HUES64 (cell line): ENCODE measurements around the gene SNAPC1.
"Not testable (repeated sequence)": the region's sequence is repeated elsewhere in the genome, so short reads cannot be mapped to it uniquely, and the experiment has no call there.

ENCODE experiments used
- H3K27ac ChIP-seq: 2 replicates; pipeline ENCODE4 v1.7.0; 2013; ENCODE audit warnings: low read depth, low read length, inconsistent platforms
- H3K27me3 ChIP-seq: 2 replicates; pipeline ENCODE4 v1.6.1; 2013; ENCODE audit warnings: mild to moderate bottlenecking, low read length; ENCODE audit not compliant: insufficient read depth
- H3K36me3 ChIP-seq: 2 replicates; pipeline ENCODE4 v1.6.1; 2013; ENCODE audit warnings: mild to moderate bottlenecking, low read length; ENCODE audit not compliant: insufficient read depth
- H3K4me1 ChIP-seq: 2 replicates; pipeline ENCODE4 v1.6.1; 2013; ENCODE audit warnings: mild to moderate bottlenecking, low read length, moderate library complexity; ENCODE audit not compliant: insufficient read depth
- H3K4me3 ChIP-seq: 2 replicates; pipeline ENCODE4 v1.5.1; 2013; ENCODE audit warnings: mild to moderate bottlenecking, low read length, moderate library complexity
- H3K9ac ChIP-seq: 2 replicates; pipeline ENCODE4 v1.6.1; 2013; ENCODE audit warnings: mild to moderate bottlenecking, low read depth, low read length
- H3K9me3 ChIP-seq: 2 replicates; pipeline ENCODE4 v1.6.1; 2013; ENCODE audit warnings: low read depth, low read length; ENCODE audit not compliant: insufficient read depth
- WGBS: fragments of 150-250, 120-280 bp; methylation state at CpG from one replicate; pipeline ENCODE4 v1.1.7; 2013; ENCODE audit warnings: missing lambda C conversion rate; 5-methylcytosine and 5-hydroxymethylcytosine counted together

The SNAPC1 gene

GRCh38 chr14:61730756-61731373 lies 31.4 kb upstream of the SNAPC1 start:
- Histone ChIP-seq H3K27me3 (no peaks in the 10 kb centered on the region), H3K36me3 (peaks cover 100% of the 10 kb centered on the region), H3K9ac (no peak overlapping the region), H3K27ac (no peak overlapping the region), H3K9me3 (no peaks in the 10 kb centered on the region), H3K4me3 (no peak overlapping the region), H3K4me1 (no peaks in the 10 kb centered on the region)
- 100% methylated on average over 2 of the region's 2 CpGs for WGBS

GRCh38 chr14:61733972-61734371 lies 28.2 kb upstream of the SNAPC1 start:
- no peak overlapping the region for H3K9ac ChIP-seq
- peaks cover 100% of the 10 kb centered on the region for H3K36me3 ChIP-seq
- H3K9me3 ChIP-seq = no peaks in the 10 kb centered on the region
- no peak overlapping the region for H3K4me3 ChIP-seq
- no peaks in the 10 kb centered on the region for H3K4me1 ChIP-seq
- 92% methylated on average over 1 of the region's 2 CpGs for WGBS
- no peaks in the 10 kb centered on the region for H3K27me3 ChIP-seq
- H3K27ac ChIP-seq = no peak overlapping the region

- H3K36me3 ChIP-seq = peaks cover 98% of the 10 kb centered on the region
- no peaks in the 10 kb centered on the region for H3K4me1 ChIP-seq
- no peak overlapping the region for H3K27ac ChIP-seq
Measured at GRCh38 chr14:61736751-61737150, 25.5 kb upstream of the SNAPC1 start.

GRCh38 chr14:61737915-61738314 lies 24.3 kb upstream of the SNAPC1 start:
- 93% methylated on average over 5 of the region's 5 CpGs for WGBS
- Histone ChIP-seq H3K27ac (no peak overlapping the region), H3K4me1 (no peaks in the 10 kb centered on the region)

More at GRCh38 chr14:61736751-61737150, 25.5 kb upstream of the SNAPC1 start:
- no peaks in the 10 kb centered on the region for H3K27me3 ChIP-seq
- no peak overlapping the region for H3K9ac ChIP-seq
- WGBS = 93% methylated on average over 4 of the region's 4 CpGs
- H3K9me3 ChIP-seq = no peaks in the 10 kb centered on the region
- no peak overlapping the region for H3K4me3 ChIP-seq

GRCh38 chr14:61739133-61739532 lies 23.1 kb upstream of the SNAPC1 start:
- Histone ChIP-seq H3K9me3 (no peaks in the 10 kb centered on the region), H3K36me3 (peaks cover 98% of the 10 kb centered on the region), H3K4me3 (no peak overlapping the region), H3K9ac (no peak overlapping the region), H3K4me1 (no peaks in the 10 kb centered on the region), H3K27me3 (no peaks in the 10 kb centered on the region), H3K27ac (no peak overlapping the region)

More at GRCh38 chr14:61737915-61738314, 24.3 kb upstream of the SNAPC1 start:
- no peak overlapping the region for H3K9ac ChIP-seq
- no peaks in the 10 kb centered on the region for H3K9me3 ChIP-seq
- H3K27me3 ChIP-seq = no peaks in the 10 kb centered on the region
- peaks cover 98% of the 10 kb centered on the region for H3K36me3 ChIP-seq
- H3K4me3 ChIP-seq = no peak overlapping the region

GRCh38 chr14:61742371-61742770 lies 19.8 kb upstream of the SNAPC1 start:
- Histone ChIP-seq H3K27ac (no peak overlapping the region), H3K36me3 (peaks cover 98% of the 10 kb centered on the region), H3K9me3 (no peaks in the 10 kb centered on the region), H3K9ac (no peak overlapping the region), H3K4me1 (no peaks in the 10 kb centered on the region), H3K27me3 (no peaks in the 10 kb centered on the region), H3K4me3 (no peak overlapping the region)
- 99% methylated on average over 6 of the region's 6 CpGs for WGBS

GRCh38 chr14:61744238-61744637 lies 18.0 kb upstream of the SNAPC1 start:
- Histone ChIP-seq H3K9ac (no peak overlapping the region), H3K4me3 (no peak overlapping the region), H3K4me1 (peaks cover 2% of the 10 kb centered on the region; the same call in 1 of the 2 replicates), H3K36me3 (peaks cover 98% of the 10 kb centered on the region), H3K27me3 (no peaks in the 10 kb centered on the region), H3K9me3 (no peaks in the 10 kb centered on the region), H3K27ac (no peak overlapping the region)
- WGBS = 97% methylated on average over 4 of the region's 5 CpGs

GRCh38 chr14:61746346-61746745 lies 15.9 kb upstream of the SNAPC1 start:
- not testable (repeated sequence) for H3K9ac ChIP-seq, H3K9me3 ChIP-seq, H3K4me3 ChIP-seq, H3K27ac ChIP-seq, H3K27me3 ChIP-seq
- peaks cover 11% of the 10 kb centered on the region; the same call in 1 of the 2 replicates for H3K4me1 ChIP-seq
- WGBS = 93% methylated on average over 3 of the region's 3 CpGs
- peaks cover 80% of the 10 kb centered on the region for H3K36me3 ChIP-seq

- H3K27me3 ChIP-seq = no peaks in the 10 kb centered on the region
- no peak overlapping the region for H3K9ac ChIP-seq
- H3K27ac ChIP-seq = no peak overlapping the region
- H3K9me3 ChIP-seq = no peaks in the 10 kb centered on the region
- H3K4me3 ChIP-seq = no peak overlapping the region
- H3K4me1 ChIP-seq = peaks cover 11% of the 10 kb centered on the region; the same call in 1 of the 2 replicates
- peaks cover 75% of the 10 kb centered on the region for H3K36me3 ChIP-seq
Measured at GRCh38 chr14:61746881-61747280, 15.3 kb upstream of the SNAPC1 start.

GRCh38 chr14:61747342-61747741 lies 14.9 kb upstream of the SNAPC1 start:
- Histone ChIP-seq H3K9me3 (no peaks in the 10 kb centered on the region), H3K27ac (no peak overlapping the region), H3K4me1 (peaks cover 11% of the 10 kb centered on the region; the same call in 1 of the 2 replicates)

GRCh38 chr14:61749264-61749663 lies 13.0 kb upstream of the SNAPC1 start:
- H3K4me3 ChIP-seq = peak overlapping the region; percentile 60; the same call in 1 of the 2 replicates
- H3K27ac ChIP-seq = no peak overlapping the region
- peaks cover 51% of the 10 kb centered on the region for H3K36me3 ChIP-seq
- peaks cover 17% of the 10 kb centered on the region for H3K4me1 ChIP-seq
- H3K27me3 ChIP-seq = no peaks in the 10 kb centered on the region
- H3K9ac ChIP-seq = no peak overlapping the region
- 83% methylated on average over 3 of the region's 3 CpGs for WGBS
- H3K9me3 ChIP-seq = no peaks in the 10 kb centered on the region

More at GRCh38 chr14:61747342-61747741, 14.9 kb upstream of the SNAPC1 start:
- H3K9ac ChIP-seq = no peak overlapping the region
- peaks cover 70% of the 10 kb centered on the region for H3K36me3 ChIP-seq
- no peaks in the 10 kb centered on the region for H3K27me3 ChIP-seq
- no peak overlapping the region for H3K4me3 ChIP-seq
- WGBS = 96% methylated on average over 1 of the region's 3 CpGs

- peaks cover 23% of the 10 kb centered on the region for H3K4me1 ChIP-seq
- H3K27ac ChIP-seq = no peak overlapping the region
- no peak overlapping the region for H3K9ac ChIP-seq
Measured at GRCh38 chr14:61749867-61750266, 12.4 kb upstream of the SNAPC1 start.

More at GRCh38 chr14:61749867-61750266, 12.4 kb upstream of the SNAPC1 start:
- 69% methylated on average over 3 of the region's 3 CpGs for WGBS
- Histone ChIP-seq H3K4me3 (peak overlapping the region; percentile 60; the same call in 1 of the 2 replicates), H3K27me3 (no peaks in the 10 kb centered on the region), H3K36me3 (peaks cover 45% of the 10 kb centered on the region), H3K9me3 (no peaks in the 10 kb centered on the region)
